HepG2 (cell line): ENCODE data around the gene FUT8. TPM values are rescaled to one million over a fixed set of nuclear protein-coding genes. Genes with fewer than 3 reads are reported as not detected.

Source experiments
- ATF7-NPFF ChIP-seq: sonication (generic); formaldehyde crosslinking; IDR thresholded peaks from 2 replicates; pipeline ENCODE4 v1.8.1; 2023; ENCODE audit warnings: mild to moderate bottlenecking, low read depth, missing genetic modification reagents, moderate library complexity
- SRF ChIP-seq: IDR thresholded peaks from 2 replicates; pipeline ENCODE4 v1.6.1; 2011; ENCODE audit warnings: mild to moderate bottlenecking, low read depth, low read length, moderate library complexity
- THRA ChIP-seq: sonication (generic); formaldehyde crosslinking; IDR thresholded peaks from 2 replicates; pipeline ENCODE4 v1.4.0; 2020; ENCODE audit warnings: missing genetic modification reagents, borderline replicate concordance
- TRAFD1 ChIP-seq: sonication (generic); formaldehyde crosslinking; IDR thresholded peaks from 2 replicates; pipeline ENCODE4 v1.5.1; 2020; ENCODE audit warnings: missing genetic modification reagents, mild to moderate bottlenecking, borderline replicate concordance
- ZBTB34 ChIP-seq: sonication (generic); formaldehyde crosslinking; IDR thresholded peaks from 2 replicates; pipeline ENCODE4 v1.8.0; 2022; ENCODE audit warnings: mild to moderate bottlenecking, missing genetic modification reagents
- ZNF232 ChIP-seq: sonication (generic); formaldehyde crosslinking; IDR thresholded peaks from 2 replicates; pipeline ENCODE4 v1.4.0; 2020; ENCODE audit warnings: missing genetic modification reagents, borderline replicate concordance
- ZNF383 ChIP-seq: sonication (generic); formaldehyde crosslinking; IDR thresholded peaks from 2 replicates; pipeline ENCODE4 v1.4.0; 2020; ENCODE audit warnings: missing genetic modification reagents, mild to moderate bottlenecking, borderline replicate concordance
- ZNF431 ChIP-seq: sonication (generic); formaldehyde crosslinking; IDR thresholded peaks from 2 replicates; pipeline ENCODE4 v1.9.0; 2022; ENCODE audit warnings: missing genetic modification reagents, low read depth, mild to moderate bottlenecking, borderline replicate concordance
- ZNF510 ChIP-seq: sonication (generic); formaldehyde crosslinking; IDR thresholded peaks from 2 replicates; pipeline ENCODE4 v1.4.0; 2020; ENCODE audit warnings: low read depth, mild to moderate bottlenecking, missing genetic modification reagents
- ZSCAN31 ChIP-seq: sonication (generic); formaldehyde crosslinking; IDR thresholded peaks from 2 replicates; pipeline ENCODE4 v1.5.0; 2020; ENCODE audit warnings: low read depth, mild to moderate bottlenecking, missing genetic modification reagents
- polyA plus RNA-seq, 8 experiments: library from polyadenylated mRNA; depleted of rRNA in 3 of 8; stranded (reverse) in 7 of 8; unstranded in 1 of 8; fragments of >200 nt; fragmentation: Illumina TruSeq in 4 of 8; extraction: Trizol in 4 of 8; gene quantifications; 2 replicates each; pipeline versions ENCODE4 v1.2.1 to v1.2.3, GENCODE V29; 2011 to 2016; ENCODE audit warnings: low read depth in 4 of 8, missing spikeins in 1 of 8, mixed read lengths in 1 of 8; ENCODE audit not compliant: insufficient read depth in 1 of 8
- total RNA-seq, 5 experiments: library from RNA; depleted of rRNA; stranded (reverse); fragments of >200 nt; fragmentation: Illumina TruSeq; extraction: Trizol; gene quantifications; 2 replicates each; pipeline ENCODE4 v1.2.3, GENCODE V29; 2016; ENCODE audit warnings: low read depth in 1 of 5

Gene FUT8
- total and polyA plus RNA-seq, 2 of the 13 experiments (the other 11 are each of a cell fraction or from before 2014, with no cell fraction given), result 9.3 to 17.5 TPM

GRCh38 chr14:65369560-65369959 is 43.0 kb upstream of the FUT8 start (continued):
- no peak for TF ChIP-seq ZNF232 (CRISPR knock-in tag)
- no peak for TF ChIP-seq ZNF431
- no peak for TF ChIP-seq ZSCAN31
- no peak for TF ChIP-seq SRF
- no peak for TF ChIP-seq ZNF510
- no peak for TF ChIP-seq TRAFD1
- TF ChIP-seq ZBTB34 (CRISPR knock-in tag), result no peak
- TF ChIP-seq ZNF383 (CRISPR knock-in tag), result no peak
- TF ChIP-seq ATF7-NPFF (CRISPR knock-in tag), result no peak
- TF ChIP-seq THRA (CRISPR knock-in tag), result no peak
